Measurements from ENCODE around the gene GPRC5C.

DNA sequence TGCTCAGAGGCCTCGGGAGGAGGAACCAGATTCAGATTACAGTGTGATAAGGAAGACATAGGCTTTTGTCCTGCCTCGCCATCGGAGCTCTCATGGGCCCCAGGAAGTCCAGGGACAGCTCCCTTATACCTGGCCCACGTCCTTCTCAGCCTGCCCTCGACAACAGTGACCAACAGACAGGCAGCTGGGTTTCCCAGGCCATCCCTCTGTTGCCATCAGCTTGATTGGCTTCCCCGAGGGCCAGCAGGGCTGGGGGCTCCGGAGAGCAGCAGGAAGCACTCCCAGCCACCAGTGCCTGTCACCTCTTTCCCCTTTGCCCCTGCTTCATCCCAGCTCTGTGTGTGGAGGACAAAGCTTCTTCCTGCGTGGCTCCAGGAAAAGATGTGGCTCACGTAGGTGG lies 52.2 kb downstream of the GPRC5C start:
- TF ChIP-seq POLR2A (conservative IDR thresholded peaks at IDR 0.05) (no peak), ARID3A (IDR thresholded peaks at IDR 0.05; ENCODE audit: borderline replicate concordance, low read depth, low read length) (no peak), EP300 (IDR thresholded peaks at IDR 0.05; ENCODE audit: low read length) (no peak), TCF7 (IDR thresholded peaks at IDR 0.05; ENCODE audit: borderline replicate concordance) (no peak), MEF2A (IDR thresholded peaks at IDR 0.05; ENCODE audit: control insufficient read depth, low read depth, low read length) (no peak), ZNF133 (CRISPR knock-in tag; IDR thresholded peaks at IDR 0.05) (no peak), CHD2 (IDR thresholded peaks at IDR 0.05; ENCODE audit: low read depth, low read length) (no peak), TCF7L2 (IDR thresholded peaks at IDR 0.05; ENCODE audit: low read depth, low read length) (no peak), TAF1 (IDR thresholded peaks at IDR 0.05; ENCODE audit: control insufficient read depth, extremely low read depth, insufficient read depth, low read length, severe bottlenecking) (no peak)
- TF ChIP-seq, protein P1, sequence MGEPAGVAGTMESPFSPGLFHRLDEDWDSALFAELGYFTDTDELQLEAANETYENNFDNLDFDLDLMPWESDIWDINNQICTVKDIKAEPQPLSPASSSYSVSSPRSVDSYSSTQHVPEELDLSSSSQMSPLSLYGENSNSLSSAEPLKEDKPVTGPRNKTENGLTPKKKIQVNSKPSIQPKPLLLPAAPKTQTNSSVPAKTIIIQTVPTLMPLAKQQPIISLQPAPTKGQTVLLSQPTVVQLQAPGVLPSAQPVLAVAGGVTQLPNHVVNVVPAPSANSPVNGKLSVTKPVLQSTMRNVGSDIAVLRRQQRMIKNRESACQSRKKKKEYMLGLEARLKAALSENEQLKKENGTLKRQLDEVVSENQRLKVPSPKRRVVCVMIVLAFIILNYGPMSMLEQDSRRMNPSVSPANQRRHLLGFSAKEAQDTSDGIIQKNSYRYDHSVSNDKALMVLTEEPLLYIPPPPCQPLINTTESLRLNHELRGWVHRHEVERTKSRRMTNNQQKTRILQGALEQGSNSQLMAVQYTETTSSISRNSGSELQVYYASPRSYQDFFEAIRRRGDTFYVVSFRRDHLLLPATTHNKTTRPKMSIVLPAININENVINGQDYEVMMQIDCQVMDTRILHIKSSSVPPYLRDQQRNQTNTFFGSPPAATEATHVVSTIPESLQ (CRISPR knock-in tag; IDR thresholded peaks at IDR 0.05): no peak
